C4-2B (cell line): ENCODE results near the gene ATAT1.

Experiments used
- H3K27ac ChIP-seq: fragments of 450-650 bp; 2 replicates; pipeline ENCODE4 v1.5.1; 2017
- ZFX ChIP-seq: fragments of 450-650 bp; IDR thresholded peaks from 2 replicates; pipeline ENCODE4 v1.6.1; 2017
- TF ChIP-seq, protein P1 (sequence below): fragments of 450-650 bp; conservative IDR thresholded peaks from 2 replicates; pipeline ENCODE4 v1.5.1; 2017; ENCODE audit warnings: mild to moderate bottlenecking

Gene ATAT1

GRCh38 chr6:30688569-30688968 is 61.9 kb downstream of the ATAT1 start:
- TF ChIP-seq ZFX = no peak
- TF ChIP-seq, protein P1, sequence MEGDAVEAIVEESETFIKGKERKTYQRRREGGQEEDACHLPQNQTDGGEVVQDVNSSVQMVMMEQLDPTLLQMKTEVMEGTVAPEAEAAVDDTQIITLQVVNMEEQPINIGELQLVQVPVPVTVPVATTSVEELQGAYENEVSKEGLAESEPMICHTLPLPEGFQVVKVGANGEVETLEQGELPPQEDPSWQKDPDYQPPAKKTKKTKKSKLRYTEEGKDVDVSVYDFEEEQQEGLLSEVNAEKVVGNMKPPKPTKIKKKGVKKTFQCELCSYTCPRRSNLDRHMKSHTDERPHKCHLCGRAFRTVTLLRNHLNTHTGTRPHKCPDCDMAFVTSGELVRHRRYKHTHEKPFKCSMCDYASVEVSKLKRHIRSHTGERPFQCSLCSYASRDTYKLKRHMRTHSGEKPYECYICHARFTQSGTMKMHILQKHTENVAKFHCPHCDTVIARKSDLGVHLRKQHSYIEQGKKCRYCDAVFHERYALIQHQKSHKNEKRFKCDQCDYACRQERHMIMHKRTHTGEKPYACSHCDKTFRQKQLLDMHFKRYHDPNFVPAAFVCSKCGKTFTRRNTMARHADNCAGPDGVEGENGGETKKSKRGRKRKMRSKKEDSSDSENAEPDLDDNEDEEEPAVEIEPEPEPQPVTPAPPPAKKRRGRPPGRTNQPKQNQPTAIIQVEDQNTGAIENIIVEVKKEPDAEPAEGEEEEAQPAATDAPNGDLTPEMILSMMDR = no peak
- no peak overlapping the region for H3K27ac ChIP-seq

DNA sequence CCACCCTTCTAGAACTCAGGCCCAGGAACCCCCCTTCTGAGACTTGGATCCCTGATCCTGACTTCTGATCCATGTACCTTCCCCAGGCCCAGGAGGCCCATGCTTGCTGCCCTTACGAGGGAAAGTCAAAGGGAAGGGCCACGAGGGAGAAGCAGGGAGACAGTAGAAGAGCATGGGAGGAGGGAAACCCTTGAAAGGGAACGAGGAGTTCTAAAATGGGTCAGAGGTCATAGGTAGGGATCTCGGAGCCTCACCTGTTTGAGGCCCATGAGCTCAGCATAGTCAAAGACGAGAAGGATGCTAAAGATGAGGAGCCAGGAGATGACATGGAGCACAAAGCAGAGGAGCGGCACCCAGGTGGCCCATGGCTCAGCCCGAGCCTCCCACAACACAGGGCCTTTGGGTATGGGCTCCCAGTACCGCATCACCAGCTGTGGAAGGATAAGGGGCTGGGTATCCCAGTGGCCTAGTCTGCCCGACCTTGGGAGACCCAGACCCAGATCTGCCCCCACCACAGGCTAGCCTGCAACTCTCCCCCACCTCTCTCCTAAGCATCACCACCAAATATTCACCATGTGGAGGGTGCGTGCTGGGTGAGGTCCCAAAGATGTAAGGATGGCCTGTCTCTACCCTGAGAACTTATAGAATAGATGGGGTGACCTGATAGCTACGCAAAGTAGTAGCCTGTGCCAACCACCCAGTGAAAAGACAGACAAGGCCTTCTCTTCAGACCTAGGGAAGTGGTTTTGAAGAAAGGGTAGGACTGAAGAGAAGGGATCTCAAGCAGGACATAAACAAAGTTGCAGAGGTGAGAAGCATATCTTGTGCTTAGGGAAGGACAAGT is 62.6 kb downstream of the ATAT1 start:
- TF ChIP-seq ZFX = no peak
- TF ChIP-seq, protein P1 = no peak
- no peak overlapping the region for H3K27ac ChIP-seq

DNA sequence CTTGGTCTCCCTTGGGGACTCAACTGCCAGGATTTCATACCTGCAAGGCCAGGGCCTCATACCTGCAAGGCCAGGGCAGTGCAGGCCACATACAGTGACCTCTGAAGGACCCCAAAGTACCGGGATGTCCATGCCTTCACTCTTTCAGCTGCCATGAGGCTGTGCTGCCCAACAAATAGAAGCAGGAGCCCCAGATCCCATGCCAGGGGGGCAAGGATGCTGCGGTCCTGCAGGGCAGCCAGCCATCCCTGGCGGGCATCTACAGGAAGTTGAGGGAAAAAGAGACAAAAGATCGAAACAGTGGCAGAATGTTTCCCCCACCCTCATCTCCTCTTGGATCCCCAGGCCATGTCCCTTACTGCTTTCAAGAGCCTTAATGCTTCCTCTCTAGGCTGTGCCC is 63.3 kb downstream of the ATAT1 start:
- peak overlapping the region; percentile 63 for H3K27ac ChIP-seq
- TF ChIP-seq, protein P1 = no peak
- TF ChIP-seq ZFX = no peak

DNA sequence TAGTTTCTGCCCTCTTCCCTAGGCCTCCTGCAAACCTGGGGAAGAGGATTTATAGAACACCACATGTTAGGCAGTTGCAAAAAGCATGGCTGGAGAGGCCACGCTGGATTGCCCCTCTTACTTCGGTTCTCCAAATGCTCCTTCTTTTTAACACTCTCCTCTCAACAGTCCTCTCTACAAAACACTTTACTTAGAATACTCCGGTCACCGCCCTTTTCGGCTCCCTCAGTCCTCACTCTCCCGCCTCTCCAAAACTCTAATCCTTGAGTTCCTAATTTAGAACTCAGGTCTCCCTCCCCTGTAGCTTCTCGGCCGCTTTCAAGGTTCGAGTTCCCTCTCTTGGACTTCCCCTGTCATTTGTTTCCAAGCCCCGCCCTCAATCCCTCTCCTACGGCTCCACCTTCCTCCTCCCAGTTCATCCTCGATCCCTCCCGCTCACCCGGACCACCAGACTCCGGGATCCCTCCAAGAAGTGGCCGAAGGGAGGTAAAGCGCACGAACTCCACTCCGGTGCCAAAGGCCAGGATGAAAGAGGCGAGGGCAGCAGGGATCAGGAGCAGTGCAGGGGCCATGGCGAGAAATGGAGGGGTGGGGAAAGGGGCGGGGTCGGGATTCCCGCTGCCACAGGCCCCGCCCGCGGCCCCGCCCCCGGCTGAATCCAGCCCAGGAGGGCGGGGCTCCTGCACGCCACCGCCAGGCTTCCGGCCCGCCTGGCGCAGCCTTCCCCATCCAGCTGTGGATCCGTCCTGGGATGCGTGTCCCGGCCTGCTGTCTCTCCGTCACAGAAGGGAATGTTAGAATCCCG is 63.9 kb downstream of the ATAT1 start, which contains the start of gene NRM:
Gene NRM (minus strand): TSS at position 582 of the 805 bp plus-strand sequence. CDS start 10 bp downstream, at position 572.
- H3K27ac ChIP-seq = peak within 1 kb of the TSS; percentile 63
- no peak for TF ChIP-seq ZFX
- TF ChIP-seq, protein P1 = no peak

DNA sequence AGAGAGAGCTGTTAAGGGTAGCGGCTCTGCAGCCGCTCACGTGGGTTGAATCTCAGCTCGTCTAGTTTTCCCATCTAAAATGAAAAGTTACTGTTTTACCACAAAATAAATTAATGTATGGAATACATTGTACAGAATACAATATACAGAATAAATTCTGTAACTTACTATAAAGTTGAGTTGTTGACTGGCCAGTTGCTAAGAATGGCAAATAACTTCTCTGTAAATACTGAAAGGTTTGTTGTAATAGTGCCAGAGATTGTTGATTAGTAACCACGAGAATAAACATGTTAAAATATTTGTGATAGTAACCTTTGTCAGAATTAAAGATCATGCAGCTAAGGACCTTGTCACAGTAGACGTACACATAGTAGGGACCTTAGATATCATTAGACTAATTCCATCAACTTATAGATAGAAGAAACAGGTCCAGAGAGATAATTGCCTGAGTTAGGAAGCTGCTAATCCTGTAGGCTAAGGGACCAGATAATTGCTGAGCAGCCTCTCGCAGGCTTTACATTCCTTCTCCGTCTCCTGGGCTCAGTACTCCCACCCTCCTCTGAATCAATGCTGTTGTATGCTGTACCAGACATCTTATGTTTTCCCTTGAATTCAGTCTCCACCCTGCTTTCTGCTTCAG is 64.7 kb downstream of the ATAT1 start:
- peak overlapping the region; percentile 63 for H3K27ac ChIP-seq
- TF ChIP-seq, protein P1 = no peak
